T1000 (cell line): ENCODE data around the gene ZNF791.
"Not testable (repeated sequence)": the region's sequence is repeated elsewhere in the genome, so short reads cannot be mapped to it uniquely, and the experiment has no call there.

Source experiments
- DNase-seq: peaks from one replicate; lab custom pipeline; 2025; ENCODE audit warnings: mixed read lengths; lab: John Stamatoyannopoulos, UW

Gene ZNF791

GRCh38 chr19:12629215-12629614 lies 18.5 kb downstream of the ZNF791 start:
- DNase-seq = no peak

- DNase-seq = no peak
Measured at GRCh38 chr19:12636631-12637030, 25.9 kb downstream of the ZNF791 start.

- no peak for DNase-seq
Measured at GRCh38 chr19:12638611-12639182, 28.0 kb downstream of the ZNF791 start.

- no peak for DNase-seq
Measured at GRCh38 chr19:12639901-12640613, 29.3 kb downstream of the ZNF791 start.

GRCh38 chr19:12641456-12641855 lies 30.7 kb downstream of the ZNF791 start:
- no peak for DNase-seq

GRCh38 chr19:12642506-12642905 lies 31.8 kb downstream of the ZNF791 start:
- no peak for DNase-seq

GRCh38 chr19:12643716-12644115 lies 33.0 kb downstream of the ZNF791 start:
- DNase-seq = not testable (repeated sequence)

GRCh38 chr19:12646551-12646950 lies 35.8 kb downstream of the ZNF791 start:
- DNase-seq = no peak

- no peak for DNase-seq
Measured at GRCh38 chr19:12647047-12647446, 36.3 kb downstream of the ZNF791 start.

- no peak for DNase-seq
Measured at GRCh38 chr19:12647490-12648071, 36.9 kb downstream of the ZNF791 start.

GRCh38 chr19:12648088-12648487 lies 37.4 kb downstream of the ZNF791 start:
- no peak for DNase-seq

GRCh38 chr19:12649941-12650340 lies 39.2 kb downstream of the ZNF791 start:
- no peak for DNase-seq

- DNase-seq = no peak
Measured at GRCh38 chr19:12652219-12652618, 41.5 kb downstream of the ZNF791 start.

- no peak for DNase-seq
Measured at GRCh38 chr19:12655546-12655945, 44.8 kb downstream of the ZNF791 start.

- DNase-seq = no peak
Measured at GRCh38 chr19:12656899-12657571, 46.3 kb downstream of the ZNF791 start.

GRCh38 chr19:12657966-12658365 lies 47.2 kb downstream of the ZNF791 start:
- no peak for DNase-seq

GRCh38 chr19:12660980-12661379 lies 50.3 kb downstream of the ZNF791 start:
- no peak for DNase-seq

GRCh38 chr19:12664406-12665280 lies 53.9 kb downstream of the ZNF791 start:
- DNase-seq = no peak

GRCh38 chr19:12665281-12665573 lies 54.5 kb downstream of the ZNF791 start:
- no peak for DNase-seq

- DNase-seq = no peak
Measured at GRCh38 chr19:12665671-12666264, 55.0 kb downstream of the ZNF791 start.

GRCh38 chr19:12666265-12667048 lies 55.7 kb downstream of the ZNF791 start, which contains the start of the genes MAN2B1 and WDR83:
TSS of gene MAN2B1 (minus strand) at chr19:12666742. CDS start at chr19:12666701, 41 bp downstream.
TSS of gene WDR83 (plus strand) at chr19:12666807. CDS start at chr19:12669791, 2,984 bp downstream.
- DNase-seq = peak; percentile 66
